Endothelial cell of umbilical vein (primary cell): Measurements from ENCODE around the gene PSG7.
"Not testable (repeated sequence)": the region's sequence is repeated elsewhere in the genome, so short reads cannot be mapped to it uniquely, and the experiment has no call there.

ENCODE experiments used
- MAX ChIP-seq: IDR thresholded peaks from 2 replicates; pipeline ENCODE4 v1.6.1; 2011; ENCODE audit not compliant: insufficient read depth, insufficient read length
- POLR2AphosphoS5 ChIP-seq: IDR thresholded peaks from 2 replicates; pipeline ENCODE4 v1.6.1; 2012; ENCODE audit warnings: low read depth, mild to moderate bottlenecking, control low read depth, low read length, moderate library complexity; ENCODE audit not compliant: insufficient read depth

- TF ChIP-seq MAX, POLR2AphosphoS5: not testable (repeated sequence)
Measured at GRCh38 chr19:42911731-42912130, 25.3 kb downstream of the PSG7 start.
